Activated T-cell treated with anti-CD3 and anti-CD28 coated beads, Interleukin-2, amount 50 U/mL, for 4 hours (primary cell): Measurements from ENCODE around the gene CENPVL1. TPM values are rescaled to one million over a fixed set of nuclear protein-coding genes. Genes with fewer than 3 reads are reported as not detected.
"Not testable (repeated sequence)": the region's sequence is repeated elsewhere in the genome, so short reads cannot be mapped to it uniquely, and the experiment has no call there.

Experiments used
- ATAC-seq, 2 donors: fragments of 200-7000 bp; cut with Tn5 transposase; one replicate each; pipeline ENCODE4 v1.10.0; 2021
- DNase-seq: peaks from one replicate; pipeline ENCODE4 v3.0.0-alpha.2; 2020
- H3K27me3 Mint-ChIP-seq: one replicate; pipeline ENCODE4 v1.8.0; 2021; ENCODE audit warnings: low read depth, mixed read lengths
- H3K36me3 Mint-ChIP-seq: one replicate; pipeline ENCODE4 v1.8.0; 2022; ENCODE audit warnings: mixed read lengths; ENCODE audit not compliant: insufficient read depth
- H3K4me1 Mint-ChIP-seq: one replicate; pipeline ENCODE4 v1.8.0; 2021; ENCODE audit warnings: low read depth, mixed read lengths
- H3K4me3 Mint-ChIP-seq: one replicate; pipeline ENCODE4 v1.8.0; 2021; ENCODE audit warnings: mild to moderate bottlenecking, moderate library complexity, mixed read lengths
- H3K9me3 Mint-ChIP-seq: one replicate; pipeline ENCODE4 v1.8.0; 2021; ENCODE audit warnings: mixed read lengths
- total RNA-seq, 3 donors: library from RNA; stranded (reverse); gene quantifications; one replicate each; pipeline ENCODE4 v1.2.1, GENCODE V29; 2021

The CENPVL1 gene
- not detected for total RNA-seq

DNA sequence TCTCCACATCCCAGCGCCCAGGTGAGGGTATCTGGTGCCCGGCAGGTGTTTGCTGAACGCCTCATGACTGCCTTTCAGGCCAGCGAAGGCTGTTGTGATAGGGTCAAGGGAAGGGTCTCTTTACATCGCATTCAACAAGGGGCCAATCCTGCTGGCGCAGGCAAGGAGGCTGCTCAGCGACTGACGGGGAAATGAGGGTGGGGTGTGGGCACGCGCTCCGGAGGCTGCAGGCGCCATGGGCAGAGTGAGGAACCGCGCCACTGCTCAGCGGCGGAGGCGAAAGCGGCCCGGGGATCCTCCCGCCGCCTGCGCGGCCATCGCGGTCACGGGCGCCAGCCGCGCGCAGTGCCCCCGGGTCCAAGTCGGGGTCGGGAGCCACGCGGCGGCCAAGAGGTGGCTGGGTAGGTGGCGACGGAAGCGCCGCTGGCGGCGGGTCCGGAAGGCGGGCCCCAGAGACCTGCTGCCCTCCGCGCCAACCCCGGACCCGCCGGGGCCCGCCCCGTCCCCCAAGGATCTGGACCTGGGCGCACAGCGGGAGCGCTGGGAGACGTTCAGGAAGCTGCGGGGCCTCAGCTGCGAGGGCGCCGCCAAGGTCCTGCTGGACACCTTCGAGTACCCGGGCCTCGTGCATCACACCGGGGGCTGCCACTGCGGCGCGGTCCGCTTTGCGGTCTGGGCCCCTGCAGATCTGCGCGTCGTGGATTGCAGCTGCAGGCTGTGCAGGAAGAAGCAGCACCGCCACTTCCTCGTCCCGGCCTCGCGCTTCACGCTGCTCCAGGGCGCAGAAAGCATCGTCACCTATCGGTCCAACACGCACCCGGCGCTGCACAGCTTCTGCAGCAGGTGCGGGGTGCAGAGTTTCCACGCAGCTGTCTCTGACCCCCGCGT, at the start of gene CENPVL1:
CENPVL1 (plus strand) TSS at position 236 of the 888 bp plus-strand sequence; CDS start at position 236, 0 bp downstream.
- H3K4me1 Mint-ChIP-seq = not testable (repeated sequence)
- peak; percentile 17 to 28 for ATAC-seq

DNA sequence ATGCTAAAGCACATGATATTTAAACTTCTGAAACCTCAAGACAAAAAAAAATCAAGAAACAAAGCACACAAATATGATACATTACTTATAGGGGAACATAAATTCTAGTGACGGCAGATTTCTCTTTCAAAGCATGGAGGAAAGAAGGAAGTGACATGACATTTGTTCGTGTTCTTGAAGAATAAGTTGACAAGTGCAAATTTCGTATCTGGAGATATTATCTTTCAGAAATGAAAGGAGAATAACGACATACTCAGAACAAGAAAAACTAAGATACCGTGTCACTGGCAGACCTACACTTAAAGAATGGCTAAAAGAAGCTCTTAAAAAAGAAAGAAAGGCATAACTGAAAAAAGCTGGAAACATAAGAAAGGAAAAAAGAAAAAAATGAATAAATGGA, 44.3 kb upstream of the CENPVL1 start:
- Mint-ChIP-seq H3K27me3 (peaks cover 10% of the 10 kb centered on the region), H3K4me3 (no peak overlapping the region), H3K36me3 (no peaks in the 10 kb centered on the region), H3K9me3 (no peaks in the 10 kb centered on the region), H3K4me1 (no peaks in the 10 kb centered on the region)
- ATAC-seq = no peak
- no peak for DNase-seq

More for the DNA sequence above, at the start of gene CENPVL1:
- not testable (repeated sequence) for H3K4me3 Mint-ChIP-seq, H3K36me3 Mint-ChIP-seq, H3K27me3 Mint-ChIP-seq, H3K9me3 Mint-ChIP-seq, DNase-seq

DNA sequence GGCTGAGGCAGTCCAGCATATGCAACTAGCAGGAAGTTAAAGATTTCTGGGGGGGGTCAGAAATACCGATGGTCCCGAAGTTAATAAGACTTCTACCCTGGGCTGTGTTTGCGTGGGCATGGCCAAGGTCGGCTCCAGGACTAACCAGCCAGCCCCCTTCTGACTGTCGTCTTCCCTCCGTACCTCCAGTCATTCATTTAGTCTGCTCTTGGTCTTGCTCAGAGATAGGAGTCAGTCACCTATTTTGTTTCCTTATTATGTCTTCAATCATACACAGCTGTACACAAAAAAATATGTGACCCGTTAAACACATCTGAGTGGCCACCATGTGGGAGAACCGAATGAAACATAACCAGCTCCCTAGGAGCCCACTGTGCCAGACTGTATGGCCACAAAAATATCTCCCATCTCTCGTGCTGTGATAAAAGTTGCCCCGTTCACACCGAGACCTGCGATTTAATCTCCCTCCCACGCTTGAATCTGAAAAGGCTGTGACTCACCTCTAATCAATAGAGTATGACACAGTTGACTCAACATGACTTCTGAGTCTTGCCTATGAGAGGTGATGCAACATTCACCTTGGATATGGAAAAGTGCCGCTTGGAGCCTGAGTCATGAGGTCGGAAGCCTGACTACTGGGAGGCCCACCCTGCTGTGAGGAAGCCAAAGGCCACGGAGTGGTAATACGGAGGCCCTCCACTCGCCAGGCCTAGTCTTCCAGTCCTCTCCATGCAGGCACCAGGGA, 30.5 kb upstream of the CENPVL1 start:
- not testable (repeated sequence) for DNase-seq, H3K9me3 Mint-ChIP-seq, H3K4me1 Mint-ChIP-seq, H3K4me3 Mint-ChIP-seq, H3K27me3 Mint-ChIP-seq, H3K36me3 Mint-ChIP-seq
- peak; percentile 35 to 57 for ATAC-seq

DNA sequence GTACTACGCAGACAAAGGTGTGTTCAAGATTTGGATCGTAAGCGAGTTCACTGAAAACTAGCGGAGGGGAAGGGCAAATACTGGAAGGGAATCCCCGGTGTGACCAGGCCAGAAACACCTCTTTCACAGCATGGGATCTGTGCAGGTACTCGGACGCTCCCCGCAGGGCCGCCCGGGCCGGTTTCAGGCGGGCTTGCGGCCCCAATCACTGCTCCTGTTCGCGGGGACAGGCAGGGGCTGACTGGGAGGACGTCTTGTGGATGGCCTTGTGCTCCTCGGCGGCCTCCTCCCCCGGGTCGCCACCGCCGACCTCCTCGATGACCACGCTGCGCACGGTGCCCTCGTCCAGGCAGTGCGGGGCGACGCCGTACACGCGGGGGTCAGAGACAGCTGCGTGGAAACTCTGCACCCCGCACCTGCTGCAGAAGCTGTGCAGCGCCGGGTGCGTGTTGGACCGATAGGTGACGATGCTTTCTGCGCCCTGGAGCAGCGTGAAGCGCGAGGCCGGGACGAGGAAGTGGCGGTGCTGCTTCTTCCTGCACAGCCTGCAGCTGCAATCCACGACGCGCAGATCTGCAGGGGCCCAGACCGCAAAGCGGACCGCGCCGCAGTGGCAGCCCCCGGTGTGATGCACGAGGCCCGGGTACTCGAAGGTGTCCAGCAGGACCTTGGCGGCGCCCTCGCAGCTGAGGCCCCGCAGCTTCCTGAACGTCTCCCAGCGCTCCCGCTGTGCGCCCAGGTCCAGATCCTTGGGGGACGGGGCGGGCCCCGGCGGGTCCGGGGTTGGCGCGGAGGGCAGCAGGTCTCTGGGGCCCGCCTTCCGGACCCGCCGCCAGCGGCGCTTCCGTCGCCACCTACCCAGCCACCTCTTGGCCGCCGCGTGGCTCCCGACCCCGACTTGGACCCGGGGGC, 28.2 kb upstream of the CENPVL1 start:
- ATAC-seq = peak in 1 of 2 donors; percentile 23
- not testable (repeated sequence) for H3K4me1 Mint-ChIP-seq

DNA sequence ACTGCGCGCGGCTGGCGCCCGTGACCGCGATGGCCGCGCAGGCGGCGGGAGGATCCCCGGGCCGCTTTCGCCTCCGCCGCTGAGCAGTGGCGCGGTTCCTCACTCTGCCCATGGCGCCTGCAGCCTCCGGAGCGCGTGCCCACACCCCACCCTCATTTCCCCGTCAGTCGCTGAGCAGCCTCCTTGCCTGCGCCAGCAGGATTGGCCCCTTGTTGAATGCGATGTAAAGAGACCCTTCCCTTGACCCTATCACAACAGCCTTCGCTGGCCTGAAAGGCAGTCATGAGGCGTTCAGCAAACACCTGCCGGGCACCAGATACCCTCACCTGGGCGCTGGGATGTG, 27.6 kb upstream of the CENPVL1 start, which contains the start of gene CENPVL2:
CENPVL2 (minus strand) TSS at position 112 of the 343 bp plus-strand sequence; CDS start at position 112, 0 bp downstream.
- ATAC-seq, H3K27me3 Mint-ChIP-seq, H3K4me3 Mint-ChIP-seq, H3K4me1 Mint-ChIP-seq, H3K9me3 Mint-ChIP-seq, DNase-seq, H3K36me3 Mint-ChIP-seq: not testable (repeated sequence)

More for the DNA sequence above, 28.2 kb upstream of the CENPVL1 start:
- DNase-seq, H3K36me3 Mint-ChIP-seq, H3K9me3 Mint-ChIP-seq, H3K4me3 Mint-ChIP-seq, H3K27me3 Mint-ChIP-seq: not testable (repeated sequence)

DNA sequence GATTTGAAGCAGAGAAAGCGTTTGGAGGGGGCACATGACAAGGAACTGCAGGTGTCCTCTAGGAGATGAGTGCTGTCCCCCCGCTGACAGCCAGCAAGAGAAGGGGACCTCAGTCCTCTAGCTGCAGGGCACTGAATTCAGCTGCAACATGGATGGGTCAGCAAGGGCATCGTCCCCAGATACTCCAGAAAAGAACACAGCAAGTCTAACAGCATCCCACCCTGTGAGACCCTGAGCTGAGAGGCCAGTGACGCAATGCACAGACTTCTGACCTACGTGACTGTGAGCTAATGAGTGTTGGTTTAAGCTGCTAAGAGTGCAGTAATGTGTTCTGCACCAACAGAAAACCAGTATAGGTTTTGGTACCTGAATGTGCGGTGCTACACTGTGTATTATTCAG, 16.1 kb upstream of the CENPVL1 start:
- ATAC-seq (no peak), DNase-seq (no peak)
- no peaks in the 10 kb centered on the region for H3K9me3 Mint-ChIP-seq
- no peaks in the 10 kb centered on the region for H3K4me1 Mint-ChIP-seq
- H3K4me3 Mint-ChIP-seq = no peak overlapping the region
- peaks cover 6% of the 10 kb centered on the region for H3K27me3 Mint-ChIP-seq
- no peaks in the 10 kb centered on the region for H3K36me3 Mint-ChIP-seq

DNA sequence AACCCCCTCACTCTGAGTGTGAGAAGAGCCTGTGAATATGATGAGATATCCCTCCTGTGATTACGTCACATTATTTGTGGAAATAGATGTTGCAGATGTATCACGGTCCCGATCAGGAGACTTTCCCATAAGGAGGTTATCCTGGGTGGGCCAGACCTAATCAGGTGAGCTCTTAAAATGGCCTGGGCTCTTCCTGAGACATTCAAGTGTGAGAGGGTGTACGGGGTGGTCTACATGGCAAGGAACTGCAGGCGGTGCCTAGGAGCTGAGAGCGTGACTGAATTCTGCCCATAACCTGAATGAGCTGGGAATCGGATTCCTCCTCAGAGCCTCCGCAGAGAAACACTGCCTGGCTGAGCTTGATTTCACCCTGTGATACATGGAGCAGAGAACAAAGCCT, 12.9 kb upstream of the CENPVL1 start:
- Mint-ChIP-seq H3K4me3 (no peak overlapping the region), H3K27me3 (peaks cover 6% of the 10 kb centered on the region), H3K9me3 (no peaks in the 10 kb centered on the region), H3K4me1 (no peaks in the 10 kb centered on the region), H3K36me3 (no peaks in the 10 kb centered on the region)
- ATAC-seq (no peak), DNase-seq (no peak)

DNA sequence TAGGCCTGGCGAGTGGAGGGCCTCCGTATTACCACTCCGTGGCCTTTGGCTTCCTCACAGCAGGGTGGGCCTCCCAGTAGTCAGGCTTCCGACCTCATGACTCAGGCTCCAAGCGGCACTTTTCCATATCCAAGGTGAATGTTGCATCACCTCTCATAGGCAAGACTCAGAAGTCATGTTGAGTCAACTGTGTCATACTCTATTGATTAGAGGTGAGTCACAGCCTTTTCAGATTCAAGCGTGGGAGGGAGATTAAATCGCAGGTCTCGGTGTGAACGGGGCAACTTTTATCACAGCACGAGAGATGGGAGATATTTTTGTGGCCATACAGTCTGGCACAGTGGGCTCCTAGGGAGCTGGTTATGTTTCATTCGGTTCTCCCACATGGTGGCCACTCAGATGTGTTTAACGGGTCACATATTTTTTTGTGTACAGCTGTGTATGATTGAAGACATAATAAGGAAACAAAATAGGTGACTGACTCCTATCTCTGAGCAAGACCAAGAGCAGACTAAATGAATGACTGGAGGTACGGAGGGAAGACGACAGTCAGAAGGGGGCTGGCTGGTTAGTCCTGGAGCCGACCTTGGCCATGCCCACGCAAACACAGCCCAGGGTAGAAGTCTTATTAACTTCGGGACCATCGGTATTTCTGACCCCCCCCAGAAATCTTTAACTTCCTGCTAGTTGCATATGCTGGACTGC, 2.8 kb downstream of the CENPVL1 start:
- not testable (repeated sequence) for DNase-seq, H3K4me3 Mint-ChIP-seq, H3K27me3 Mint-ChIP-seq, H3K4me1 Mint-ChIP-seq, H3K36me3 Mint-ChIP-seq, H3K9me3 Mint-ChIP-seq
- ATAC-seq = peak; percentile 52 to 74

DNA sequence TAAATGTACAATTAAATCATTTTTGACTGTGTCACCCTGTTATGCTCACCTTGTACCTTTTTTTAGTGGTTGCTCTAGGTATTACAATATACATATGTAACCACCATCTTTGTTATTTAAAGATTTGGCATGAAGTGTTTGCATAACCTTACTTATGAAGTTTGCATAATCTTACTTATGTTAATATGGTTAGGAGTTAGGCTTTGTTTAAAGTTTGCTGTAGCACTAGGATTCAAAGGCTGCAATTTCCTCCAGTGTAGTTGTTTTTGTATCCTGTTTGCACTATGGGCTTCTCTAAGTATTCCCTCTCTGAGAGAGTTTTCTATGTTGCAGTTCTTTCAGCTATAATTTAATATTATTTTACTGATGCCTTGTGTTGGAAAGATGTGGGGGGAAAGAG, 17.9 kb downstream of the CENPVL1 start:
- no peak for DNase-seq
- Mint-ChIP-seq H3K4me3 (no peak overlapping the region), H3K9me3 (no peaks in the 10 kb centered on the region), H3K4me1 (no peaks in the 10 kb centered on the region), H3K27me3 (peaks cover 2% of the 10 kb centered on the region), H3K36me3 (no peaks in the 10 kb centered on the region)
- no peak for ATAC-seq

DNA sequence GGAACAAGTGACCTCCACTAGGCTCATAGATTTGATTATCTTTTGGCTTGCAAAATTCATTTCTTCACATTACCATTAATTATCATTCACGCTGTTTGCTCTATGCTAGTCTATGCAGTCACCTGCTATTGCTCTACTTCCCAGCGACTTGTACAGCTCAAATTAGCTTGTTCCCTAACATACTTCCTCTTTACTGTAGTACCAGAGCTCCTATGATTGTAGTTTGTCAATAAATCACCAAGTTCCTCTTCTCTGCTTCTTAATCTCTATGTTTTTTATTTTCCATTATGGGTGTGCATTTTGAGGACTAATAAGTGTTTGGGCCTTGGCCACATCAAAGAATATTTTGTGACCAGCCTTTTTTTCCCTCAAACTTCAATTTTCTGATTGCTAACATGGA, 26.8 kb downstream of the CENPVL1 start:
- H3K4me1 Mint-ChIP-seq = no peaks in the 10 kb centered on the region
- H3K9me3 Mint-ChIP-seq = no peaks in the 10 kb centered on the region
- no peak for ATAC-seq
- H3K4me3 Mint-ChIP-seq = no peak overlapping the region
- H3K27me3 Mint-ChIP-seq = peaks cover 16% of the 10 kb centered on the region
- no peak for DNase-seq
- no peaks in the 10 kb centered on the region for H3K36me3 Mint-ChIP-seq

DNA sequence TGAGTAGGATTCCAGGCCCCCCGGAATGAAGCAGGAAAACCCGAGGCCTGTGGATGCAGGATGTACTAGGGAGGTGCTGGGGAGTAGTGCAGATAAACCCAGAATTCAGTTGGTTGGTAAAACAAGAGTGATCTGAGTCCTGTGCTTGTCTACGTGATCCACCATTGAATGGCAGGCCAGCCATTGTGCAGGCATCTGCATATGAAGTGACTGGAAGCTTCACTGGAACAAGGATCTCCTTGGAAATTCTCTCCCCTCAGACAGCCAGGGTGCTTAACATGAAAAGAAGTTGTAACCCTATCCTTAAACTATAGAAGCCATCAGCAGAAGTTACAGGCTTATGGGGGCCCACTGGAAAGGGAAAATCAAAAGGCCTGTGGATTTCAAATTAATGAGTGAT, 32.3 kb downstream of the CENPVL1 start:
- no peak for ATAC-seq
- Mint-ChIP-seq H3K4me1 (peaks cover 17% of the 10 kb centered on the region), H3K9me3 (peaks cover 23% of the 10 kb centered on the region), H3K27me3 (peaks cover 1% of the 10 kb centered on the region), H3K36me3 (peaks cover 14% of the 10 kb centered on the region), H3K4me3 (peak overlapping the region; percentile 86)
- no peak for DNase-seq

DNA sequence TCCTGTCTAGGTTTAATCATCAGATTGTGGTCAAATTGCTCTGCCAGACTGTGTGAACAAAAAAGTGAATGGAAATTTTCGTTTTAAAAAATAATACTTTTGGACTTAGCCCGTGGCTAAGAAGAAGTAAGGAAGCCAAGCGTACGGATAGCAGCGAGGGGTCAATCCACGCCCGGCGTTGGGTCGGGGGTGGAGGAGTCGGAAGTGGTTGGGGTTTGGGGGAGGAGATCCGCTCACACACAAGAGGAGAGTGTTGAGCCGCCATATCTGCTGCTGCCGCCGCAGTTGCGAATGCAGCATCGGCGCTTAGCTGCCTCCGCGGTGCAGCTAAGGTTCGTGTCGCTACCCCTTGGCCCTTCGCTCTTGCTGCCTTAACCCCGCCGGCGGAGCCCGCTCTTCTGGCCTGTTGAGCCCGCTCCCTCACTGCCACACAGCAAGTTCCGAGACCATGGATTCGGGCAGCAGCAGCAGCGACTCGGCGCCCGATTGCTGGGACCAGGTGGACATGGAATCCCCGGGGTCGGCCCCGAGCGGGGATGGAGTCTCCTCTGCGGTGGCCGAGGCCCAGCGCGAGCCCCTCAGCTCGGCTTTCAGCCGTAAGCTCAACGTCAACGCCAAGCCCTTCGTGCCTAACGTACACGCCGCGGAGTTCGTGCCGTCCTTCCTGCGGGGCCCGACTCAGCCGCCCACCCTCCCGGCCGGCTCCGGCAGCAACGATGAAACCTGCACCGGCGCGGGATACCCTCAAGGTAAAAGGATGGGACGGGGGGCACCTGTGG, 33.1 kb downstream of the CENPVL1 start, which contains the start of gene GSPT2:
GSPT2 (plus strand) TSS at position 264 of the 779 bp plus-strand sequence; CDS start at position 449, 185 bp downstream.
- Mint-ChIP-seq H3K9me3 (peaks cover 23% of the 10 kb centered on the region), H3K36me3 (peaks cover 14% of the 10 kb centered on the region), H3K27me3 (no peaks in the 10 kb centered on the region), H3K4me3 (peak within 1 kb of the TSS; percentile 86), H3K4me1 (peaks cover 17% of the 10 kb centered on the region)
- ATAC-seq = peak; percentile 94
- peak; percentile 27 for DNase-seq

DNA sequence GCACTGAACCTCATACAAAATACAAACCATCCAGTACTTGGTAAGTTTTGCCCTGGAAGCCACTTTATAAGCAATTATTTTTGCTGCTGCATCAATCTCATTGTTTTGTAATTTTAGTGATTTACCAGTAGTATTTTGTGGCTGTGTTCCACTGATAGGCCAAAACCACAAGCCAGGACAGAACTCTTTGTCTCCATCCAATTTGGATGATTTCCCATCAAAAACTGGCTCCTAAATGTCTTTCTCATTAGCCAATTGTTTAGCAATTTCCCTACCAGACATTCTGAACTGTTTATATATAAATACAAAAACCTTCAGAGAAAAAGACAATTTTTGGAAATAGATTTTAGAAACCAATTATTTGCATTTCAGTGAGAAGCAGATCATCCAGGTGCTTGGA, 37.4 kb downstream of the CENPVL1 start:
- Mint-ChIP-seq H3K4me3 (no peak overlapping the region), H3K36me3 (peaks cover 14% of the 10 kb centered on the region), H3K9me3 (peaks cover 42% of the 10 kb centered on the region), H3K4me1 (peaks cover 17% of the 10 kb centered on the region), H3K27me3 (no peaks in the 10 kb centered on the region)
- no peak for DNase-seq
- no peak for ATAC-seq
